22Rv1 (cell line): Measurements from ENCODE around the gene IFNGR2.
"Not testable (repeated sequence)": the region's sequence is repeated elsewhere in the genome, so short reads cannot be mapped to it uniquely, and the experiment has no call there.

ENCODE experiments used
- H3K27ac ChIP-seq: fragments of 450-650 bp; 2 replicates; pipeline ENCODE4 v1.5.1; 2017
- ZFX ChIP-seq: fragments of 450-650 bp; IDR thresholded peaks from 2 replicates; pipeline ENCODE4 v1.6.1; 2017; ENCODE audit warnings: antibody characterized with exemption, borderline replicate concordance
- TF ChIP-seq, protein P1 (sequence below): fragments of 450-650 bp; IDR thresholded peaks from 2 replicates; pipeline ENCODE4 v1.5.1; 2017; ENCODE audit warnings: mild to moderate bottlenecking

IFNGR2 gene

GRCh38 chr21:33377221-33377920 lies 25.8 kb upstream of the IFNGR2 start:
- no peak for TF ChIP-seq ZFX
- H3K27ac ChIP-seq = no peak overlapping the region

GRCh38 chr21:33378081-33378480 lies 25.1 kb upstream of the IFNGR2 start:
- TF ChIP-seq ZFX = no peak
- TF ChIP-seq, protein P1, sequence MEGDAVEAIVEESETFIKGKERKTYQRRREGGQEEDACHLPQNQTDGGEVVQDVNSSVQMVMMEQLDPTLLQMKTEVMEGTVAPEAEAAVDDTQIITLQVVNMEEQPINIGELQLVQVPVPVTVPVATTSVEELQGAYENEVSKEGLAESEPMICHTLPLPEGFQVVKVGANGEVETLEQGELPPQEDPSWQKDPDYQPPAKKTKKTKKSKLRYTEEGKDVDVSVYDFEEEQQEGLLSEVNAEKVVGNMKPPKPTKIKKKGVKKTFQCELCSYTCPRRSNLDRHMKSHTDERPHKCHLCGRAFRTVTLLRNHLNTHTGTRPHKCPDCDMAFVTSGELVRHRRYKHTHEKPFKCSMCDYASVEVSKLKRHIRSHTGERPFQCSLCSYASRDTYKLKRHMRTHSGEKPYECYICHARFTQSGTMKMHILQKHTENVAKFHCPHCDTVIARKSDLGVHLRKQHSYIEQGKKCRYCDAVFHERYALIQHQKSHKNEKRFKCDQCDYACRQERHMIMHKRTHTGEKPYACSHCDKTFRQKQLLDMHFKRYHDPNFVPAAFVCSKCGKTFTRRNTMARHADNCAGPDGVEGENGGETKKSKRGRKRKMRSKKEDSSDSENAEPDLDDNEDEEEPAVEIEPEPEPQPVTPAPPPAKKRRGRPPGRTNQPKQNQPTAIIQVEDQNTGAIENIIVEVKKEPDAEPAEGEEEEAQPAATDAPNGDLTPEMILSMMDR = no peak
- H3K27ac ChIP-seq = no peak overlapping the region

DNA sequence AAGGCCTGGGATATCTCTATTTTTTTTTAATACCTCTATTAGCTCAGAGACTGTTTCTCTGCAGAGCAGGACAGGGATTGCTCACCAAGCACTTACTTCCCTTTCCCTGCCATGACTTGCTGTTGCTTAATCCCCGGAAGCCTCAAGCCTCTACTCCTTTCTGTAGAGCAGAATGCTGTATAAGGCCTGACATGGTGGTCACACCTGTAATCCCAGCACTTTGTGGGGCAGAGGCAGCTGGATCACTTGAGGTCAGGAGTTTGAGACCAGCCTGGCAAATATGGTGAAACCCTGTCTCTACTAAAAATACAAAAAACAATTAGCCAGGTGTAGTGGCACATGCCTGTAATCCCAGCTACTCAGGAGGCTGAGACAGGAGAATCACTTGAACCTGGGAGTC lies 23.3 kb upstream of the IFNGR2 start:
- H3K27ac ChIP-seq = peak overlapping the region; percentile 52

- TF ChIP-seq ZFX = no peak
- TF ChIP-seq, protein P1 = no peak
- peak overlapping the region; percentile 52 for H3K27ac ChIP-seq
Measured at GRCh38 chr21:33380483-33380998, 22.7 kb upstream of the IFNGR2 start.

GRCh38 chr21:33381381-33381780 lies 21.8 kb upstream of the IFNGR2 start:
- H3K27ac ChIP-seq = not testable (repeated sequence)

DNA sequence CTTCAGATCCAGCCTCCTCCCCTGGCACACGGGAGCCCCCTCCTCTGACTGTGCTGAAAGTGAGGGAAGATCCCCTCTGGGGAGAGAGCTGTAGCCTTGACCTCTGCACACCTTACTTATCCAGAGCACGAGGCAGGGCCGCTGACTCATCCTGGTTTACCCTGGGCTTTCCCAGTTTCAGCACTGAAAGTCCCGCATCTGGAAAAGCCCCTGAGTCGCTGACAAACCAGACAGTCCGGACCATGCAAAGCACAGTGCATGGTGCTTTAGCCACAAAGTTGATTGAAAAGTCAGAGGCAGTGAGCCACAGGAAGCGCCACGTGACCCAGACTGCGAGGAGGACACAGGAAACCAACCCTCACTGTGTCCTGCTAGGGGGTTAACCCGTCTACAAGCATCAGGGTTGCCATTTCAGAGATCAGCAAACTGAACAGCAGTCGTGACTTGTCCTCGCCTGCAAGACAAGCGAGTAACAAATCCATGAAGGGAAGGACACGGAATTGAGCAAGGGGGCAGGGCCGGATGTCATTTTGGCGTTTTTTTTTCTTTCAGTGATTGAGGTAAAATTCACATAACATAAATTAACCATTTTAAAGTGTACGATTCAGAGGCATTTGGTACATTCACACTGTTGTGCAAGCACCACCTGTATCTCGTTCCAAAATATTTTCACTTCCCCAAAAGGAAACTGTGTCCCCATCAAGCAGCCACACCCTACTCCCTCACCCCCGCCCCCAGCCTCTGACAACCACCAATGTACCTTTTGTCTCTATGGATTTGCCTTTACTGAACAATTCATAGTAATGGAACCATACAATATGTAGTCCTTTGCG lies 19.9 kb upstream of the IFNGR2 start:
- H3K27ac ChIP-seq = no peak overlapping the region
- TF ChIP-seq ZFX = no peak
- TF ChIP-seq, protein P1 = no peak

GRCh38 chr21:33384841-33385331 lies 18.3 kb upstream of the IFNGR2 start:
- TF ChIP-seq, protein P1 = no peak
- no peak for TF ChIP-seq ZFX
- no peak overlapping the region for H3K27ac ChIP-seq

- no peak overlapping the region for H3K27ac ChIP-seq
- TF ChIP-seq, protein P1 = peak; percentile 60
- TF ChIP-seq ZFX = no peak
Measured at GRCh38 chr21:33386222-33386784, 16.9 kb upstream of the IFNGR2 start.
